Rectal smooth muscle tissue (tissue), 1 donor: ENCODE results near the gene LY9.
"Not testable (repeated sequence)": the region's sequence is repeated elsewhere in the genome, so short reads cannot be mapped to it uniquely, and the experiment has no call there.

Source experiments
- H3K27ac ChIP-seq: one replicate; pipeline ENCODE4 v1.7.0; 2013; ENCODE audit warnings: low read depth, low read length, inconsistent platforms
- H3K27me3 ChIP-seq: one replicate; pipeline ENCODE4 v1.7.0; 2013; ENCODE audit warnings: low read length; ENCODE audit not compliant: control insufficient read depth, insufficient read depth
- H3K36me3 ChIP-seq: one replicate; pipeline ENCODE4 v1.7.0; 2013; ENCODE audit warnings: low read length; ENCODE audit not compliant: control insufficient read depth, insufficient read depth
- H3K4me1 ChIP-seq: one replicate; pipeline ENCODE4 v1.7.0; 2013; ENCODE audit warnings: low read length; ENCODE audit not compliant: control insufficient read depth, insufficient read depth
- H3K4me3 ChIP-seq: one replicate; pipeline ENCODE4 v1.7.0; 2013; ENCODE audit warnings: low read length
- H3K9ac ChIP-seq: one replicate; pipeline ENCODE4 v1.7.0; 2013; ENCODE audit warnings: low read length

The LY9 gene

GRCh38 chr1:160778976-160779375, 17.0 kb upstream of the LY9 start:
- no peak overlapping the region for H3K4me3 ChIP-seq
- H3K27ac ChIP-seq, result no peak overlapping the region
- H3K9ac ChIP-seq, result no peak overlapping the region
- H3K36me3 ChIP-seq, result no peaks in the 10 kb centered on the region
- H3K4me1 ChIP-seq, result no peaks in the 10 kb centered on the region
- no peaks in the 10 kb centered on the region for H3K27me3 ChIP-seq

- Histone ChIP-seq H3K27ac (no peak overlapping the region), H3K4me1 (no peaks in the 10 kb centered on the region)
These were observed 16.2 kb upstream of the LY9 start for GRCh38 chr1:160779626-160780397.

GRCh38 chr1:160780398-160780755, 15.6 kb upstream of the LY9 start:
- Histone ChIP-seq H3K36me3 (no peaks in the 10 kb centered on the region), H3K27ac (no peak overlapping the region), H3K4me3 (no peak overlapping the region), H3K27me3 (no peaks in the 10 kb centered on the region), H3K4me1 (no peaks in the 10 kb centered on the region), H3K9ac (no peak overlapping the region)

More at GRCh38 chr1:160779626-160780397, 16.2 kb upstream of the LY9 start:
- H3K27me3 ChIP-seq, result no peaks in the 10 kb centered on the region
- H3K4me3 ChIP-seq, result no peak overlapping the region
- H3K9ac ChIP-seq, result no peak overlapping the region
- H3K36me3 ChIP-seq, result no peaks in the 10 kb centered on the region

- no peak overlapping the region for H3K4me3 ChIP-seq
- no peak overlapping the region for H3K27ac ChIP-seq
- H3K27me3 ChIP-seq, result no peaks in the 10 kb centered on the region
- no peaks in the 10 kb centered on the region for H3K36me3 ChIP-seq
- H3K4me1 ChIP-seq, result no peaks in the 10 kb centered on the region
- H3K9ac ChIP-seq, result no peak overlapping the region
These were observed 14.7 kb upstream of the LY9 start for GRCh38 chr1:160781186-160781766.

- Histone ChIP-seq H3K27ac (no peak overlapping the region), H3K36me3 (no peaks in the 10 kb centered on the region), H3K27me3 (no peaks in the 10 kb centered on the region), H3K4me1 (no peaks in the 10 kb centered on the region), H3K9ac (no peak overlapping the region), H3K4me3 (no peak overlapping the region)
These were observed 13.9 kb upstream of the LY9 start for GRCh38 chr1:160781914-160782689.

- not testable (repeated sequence) for H3K27ac ChIP-seq, H3K4me1 ChIP-seq, H3K36me3 ChIP-seq, H3K4me3 ChIP-seq, H3K27me3 ChIP-seq, H3K9ac ChIP-seq
These were observed 12.8 kb upstream of the LY9 start for GRCh38 chr1:160782988-160783765.

GRCh38 chr1:160789051-160789701, 6.8 kb upstream of the LY9 start:
- Histone ChIP-seq H3K9ac (no peak overlapping the region), H3K4me3 (no peak overlapping the region), H3K36me3 (no peaks in the 10 kb centered on the region), H3K4me1 (no peaks in the 10 kb centered on the region), H3K27ac (no peak overlapping the region), H3K27me3 (no peaks in the 10 kb centered on the region)

GRCh38 chr1:160789702-160790611, 6.0 kb upstream of the LY9 start:
- Histone ChIP-seq H3K9ac (no peak overlapping the region), H3K27ac (no peak overlapping the region), H3K36me3 (no peaks in the 10 kb centered on the region), H3K4me3 (no peak overlapping the region), H3K4me1 (no peaks in the 10 kb centered on the region), H3K27me3 (no peaks in the 10 kb centered on the region)

GRCh38 chr1:160794376-160794775, 1.6 kb upstream of the LY9 start:
- H3K4me3 ChIP-seq, result no peak overlapping the region
- no peak overlapping the region for H3K9ac ChIP-seq
- H3K27ac ChIP-seq, result no peak overlapping the region
- H3K36me3 ChIP-seq, result no peaks in the 10 kb centered on the region
- no peaks in the 10 kb centered on the region for H3K4me1 ChIP-seq
- H3K27me3 ChIP-seq, result no peaks in the 10 kb centered on the region

- no peaks in the 10 kb centered on the region for H3K4me1 ChIP-seq
- no peak overlapping the region for H3K9ac ChIP-seq
- no peak overlapping the region for H3K4me3 ChIP-seq
- H3K36me3 ChIP-seq, result no peaks in the 10 kb centered on the region
- no peaks in the 10 kb centered on the region for H3K27me3 ChIP-seq
- H3K27ac ChIP-seq, result no peak overlapping the region
These were observed 1.3 kb downstream of the LY9 start for GRCh38 chr1:160797271-160797709.

- no peaks in the 10 kb centered on the region for H3K36me3 ChIP-seq
- H3K9ac ChIP-seq, result no peak overlapping the region
- no peak overlapping the region for H3K27ac ChIP-seq
- H3K4me3 ChIP-seq, result no peak overlapping the region
- H3K4me1 ChIP-seq, result no peaks in the 10 kb centered on the region
- no peaks in the 10 kb centered on the region for H3K27me3 ChIP-seq
These were observed 1.9 kb downstream of the LY9 start for GRCh38 chr1:160797861-160798273.
